ENCODE results near the gene MACC1. TPM values are rescaled to one million over a fixed set of nuclear protein-coding genes. Genes with fewer than 3 reads are reported as not detected.

Gene MACC1
- polyA plus RNA-seq, 2 donors, result 4.9 to 5.6 TPM

DNA sequence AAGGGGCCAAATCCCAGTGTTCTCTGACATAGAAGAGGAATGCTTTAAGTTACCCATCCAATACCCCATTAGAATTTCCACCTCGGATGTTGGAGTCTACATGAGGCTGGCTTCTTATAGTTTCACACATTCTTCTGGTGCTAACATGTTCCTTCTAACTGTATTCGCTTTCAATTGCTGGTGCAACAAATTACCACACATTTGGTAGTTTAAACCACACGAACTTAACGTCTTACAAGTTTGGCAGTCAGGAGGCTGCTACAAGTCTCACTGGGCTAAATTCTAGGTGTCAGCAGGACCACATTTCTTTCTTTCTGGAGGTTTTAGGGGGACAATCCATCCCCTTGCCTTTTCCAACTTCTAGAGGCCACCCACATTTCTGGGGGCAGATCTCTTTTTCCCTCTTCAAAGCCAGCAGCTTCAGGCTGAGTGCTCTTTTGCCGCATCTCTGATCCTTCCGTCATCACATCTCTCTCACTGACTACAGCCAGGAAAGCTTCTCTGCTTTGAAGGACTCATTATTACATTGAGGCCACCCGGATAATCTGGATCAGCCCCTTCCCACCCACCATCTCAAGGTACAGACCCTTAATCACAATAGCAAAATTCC, 5.1 kb upstream of the MACC1 start:
- 75 to 85% methylated on average over 7 of the region's 7 CpGs for WGBS, 2 donors
- H3K4me3 ChIP-seq (ENCODE audit: low read depth in 1 of 2, low read length in 2 of 2), result no peak overlapping the region
- no peak overlapping the region for H3K27ac ChIP-seq (ENCODE audit: low read depth in 2 of 2, low read length in 1 of 2)
- no peaks in the 10 kb centered on the region for H3K9me3 ChIP-seq (ENCODE audit: control insufficient read depth in 2 of 2, insufficient read depth in 1 of 2, low read depth in 1 of 2, low read length in 1 of 2)
- no peaks in the 10 kb centered on the region for H3K4me1 ChIP-seq (ENCODE audit: control insufficient read depth in 2 of 2, insufficient read depth in 2 of 2, low read length in 1 of 2)
- no peaks in the 10 kb centered on the region for H3K36me3 ChIP-seq (ENCODE audit: control insufficient read depth in 2 of 2, insufficient read depth in 2 of 2, low read length in 1 of 2)
- no peaks in the 10 kb centered on the region for H3K27me3 ChIP-seq (ENCODE audit: control insufficient read depth in 1 of 2, insufficient read depth in 2 of 2, low read length in 2 of 2)

- peak overlapping the region in 1 of 2 donors; percentile 4 for H3K27ac ChIP-seq (ENCODE audit: low read depth in 2 of 2, low read length in 1 of 2)
- H3K36me3 ChIP-seq (ENCODE audit: control insufficient read depth in 2 of 2, insufficient read depth in 2 of 2, low read length in 1 of 2), result no peaks in the 10 kb centered on the region
- 48 to 52% methylated on average over 4 of the region's 4 CpGs for WGBS, 2 donors
- H3K27me3 ChIP-seq (ENCODE audit: control insufficient read depth in 1 of 2, insufficient read depth in 2 of 2, low read length in 2 of 2), result no peaks in the 10 kb centered on the region
- no peak overlapping the region for H3K4me3 ChIP-seq (ENCODE audit: low read depth in 1 of 2, low read length in 2 of 2)
- H3K4me1 ChIP-seq (ENCODE audit: control insufficient read depth in 2 of 2, insufficient read depth in 2 of 2, low read length in 1 of 2), result no peaks in the 10 kb centered on the region
- H3K9me3 ChIP-seq (ENCODE audit: control insufficient read depth in 2 of 2, insufficient read depth in 1 of 2, low read depth in 1 of 2, low read length in 1 of 2), result no peaks in the 10 kb centered on the region
Observed at GRCh38 chr7:20220921-20221547, 3.9 kb upstream of the MACC1 start.

DNA sequence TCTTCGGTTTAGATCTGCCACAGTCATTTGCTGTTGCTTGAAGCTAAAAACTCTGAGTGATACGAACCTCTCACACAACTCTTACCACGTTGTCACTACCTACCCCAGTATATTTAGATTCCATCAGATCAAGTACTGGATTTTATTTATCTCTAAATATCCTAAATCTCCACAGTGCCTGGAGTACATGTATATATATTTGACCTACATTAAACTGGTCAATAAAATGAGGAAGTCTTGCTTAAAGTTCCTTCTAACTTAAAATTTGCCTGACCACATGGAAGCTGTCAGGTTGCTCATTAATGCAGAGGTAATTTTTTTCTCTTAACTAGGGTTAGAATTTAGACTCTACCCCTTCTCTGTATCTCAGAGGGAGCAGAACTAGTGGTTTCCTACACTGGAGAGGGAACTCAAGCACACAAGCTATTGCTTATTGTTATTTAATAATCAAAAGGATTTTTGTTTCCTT, 3.1 kb upstream of the MACC1 start:
- WGBS, 2 donors, result 57 to 77% methylated on average over 3 of the region's 3 CpGs

GRCh38 chr7:20219446-20220292, 2.5 kb upstream of the MACC1 start:
- no peaks in the 10 kb centered on the region for H3K27me3 ChIP-seq (ENCODE audit: control insufficient read depth in 1 of 2, insufficient read depth in 2 of 2, low read length in 2 of 2)
- no peaks in the 10 kb centered on the region for H3K9me3 ChIP-seq (ENCODE audit: control insufficient read depth in 2 of 2, insufficient read depth in 1 of 2, low read depth in 1 of 2, low read length in 1 of 2)
- H3K27ac ChIP-seq (ENCODE audit: low read depth in 2 of 2, low read length in 1 of 2), result peak overlapping the region; percentile 45 to 71
- H3K4me3 ChIP-seq (ENCODE audit: low read depth in 1 of 2, low read length in 2 of 2), result no peak overlapping the region
- H3K4me1 ChIP-seq (ENCODE audit: control insufficient read depth in 2 of 2, insufficient read depth in 2 of 2, low read length in 1 of 2), result no peaks in the 10 kb centered on the region
- 46 to 73% methylated on average over 7 of the region's 7 CpGs for WGBS, 2 donors
- no peaks in the 10 kb centered on the region for H3K36me3 ChIP-seq (ENCODE audit: control insufficient read depth in 2 of 2, insufficient read depth in 2 of 2, low read length in 1 of 2)

More for the DNA sequence above, 3.1 kb upstream of the MACC1 start:
- Histone ChIP-seq H3K27ac (ENCODE audit: low read depth in 2 of 2, low read length in 1 of 2) (peak overlapping the region in 1 of 2 donors; percentile 45), H3K9me3 (ENCODE audit: control insufficient read depth in 2 of 2, insufficient read depth in 1 of 2, low read depth in 1 of 2, low read length in 1 of 2) (no peaks in the 10 kb centered on the region), H3K36me3 (ENCODE audit: control insufficient read depth in 2 of 2, insufficient read depth in 2 of 2, low read length in 1 of 2) (no peaks in the 10 kb centered on the region), H3K27me3 (ENCODE audit: control insufficient read depth in 1 of 2, insufficient read depth in 2 of 2, low read length in 2 of 2) (no peaks in the 10 kb centered on the region), H3K4me1 (ENCODE audit: control insufficient read depth in 2 of 2, insufficient read depth in 2 of 2, low read length in 1 of 2) (no peaks in the 10 kb centered on the region), H3K4me3 (ENCODE audit: low read depth in 1 of 2, low read length in 2 of 2) (no peak overlapping the region)

- H3K36me3 ChIP-seq (ENCODE audit: control insufficient read depth in 2 of 2, insufficient read depth in 2 of 2, low read length in 1 of 2), result no peaks in the 10 kb centered on the region
- 65 to 85% methylated on average over 3 of the region's 3 CpGs for WGBS, 2 donors
- no peaks in the 10 kb centered on the region for H3K9me3 ChIP-seq (ENCODE audit: control insufficient read depth in 2 of 2, insufficient read depth in 1 of 2, low read depth in 1 of 2, low read length in 1 of 2)
- no peak overlapping the region for H3K4me3 ChIP-seq (ENCODE audit: low read depth in 1 of 2, low read length in 2 of 2)
- no peaks in the 10 kb centered on the region for H3K27me3 ChIP-seq (ENCODE audit: control insufficient read depth in 1 of 2, insufficient read depth in 2 of 2, low read length in 2 of 2)
- peak overlapping the region in 1 of 2 donors; percentile 45 for H3K27ac ChIP-seq (ENCODE audit: low read depth in 2 of 2, low read length in 1 of 2)
- no peaks in the 10 kb centered on the region for H3K4me1 ChIP-seq (ENCODE audit: control insufficient read depth in 2 of 2, insufficient read depth in 2 of 2, low read length in 1 of 2)
Observed at GRCh38 chr7:20219062-20219445, 1.9 kb upstream of the MACC1 start.

DNA sequence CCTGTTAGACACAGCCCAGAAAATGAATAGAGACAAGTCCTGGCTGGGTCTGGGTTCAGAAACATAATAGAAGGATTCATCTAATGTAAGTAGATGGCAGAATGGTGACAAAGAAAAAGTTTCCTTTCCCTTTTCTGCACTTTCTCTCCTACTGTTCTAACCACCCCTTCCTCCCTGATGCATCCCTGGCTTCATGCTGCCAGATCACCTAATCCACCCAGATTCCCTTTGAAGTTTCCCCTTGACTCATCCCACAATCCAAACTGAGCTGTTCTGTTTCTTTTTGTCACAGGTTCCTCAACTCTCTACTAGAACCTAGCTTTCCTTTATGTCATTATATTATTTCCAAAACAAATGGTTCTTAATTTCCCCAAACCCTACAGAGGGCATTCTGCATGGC, 1.1 kb upstream of the MACC1 start:
- Histone ChIP-seq H3K4me1 (ENCODE audit: control insufficient read depth in 2 of 2, insufficient read depth in 2 of 2, low read length in 1 of 2) (no peaks in the 10 kb centered on the region), H3K36me3 (ENCODE audit: control insufficient read depth in 2 of 2, insufficient read depth in 2 of 2, low read length in 1 of 2) (no peaks in the 10 kb centered on the region), H3K27ac (ENCODE audit: low read depth in 2 of 2, low read length in 1 of 2) (peak overlapping the region; percentile 25 to 68), H3K4me3 (ENCODE audit: low read depth in 1 of 2, low read length in 2 of 2) (no peak overlapping the region), H3K27me3 (ENCODE audit: control insufficient read depth in 1 of 2, insufficient read depth in 2 of 2, low read length in 2 of 2) (no peaks in the 10 kb centered on the region), H3K9me3 (ENCODE audit: control insufficient read depth in 2 of 2, insufficient read depth in 1 of 2, low read depth in 1 of 2, low read length in 1 of 2) (no peaks in the 10 kb centered on the region)

DNA sequence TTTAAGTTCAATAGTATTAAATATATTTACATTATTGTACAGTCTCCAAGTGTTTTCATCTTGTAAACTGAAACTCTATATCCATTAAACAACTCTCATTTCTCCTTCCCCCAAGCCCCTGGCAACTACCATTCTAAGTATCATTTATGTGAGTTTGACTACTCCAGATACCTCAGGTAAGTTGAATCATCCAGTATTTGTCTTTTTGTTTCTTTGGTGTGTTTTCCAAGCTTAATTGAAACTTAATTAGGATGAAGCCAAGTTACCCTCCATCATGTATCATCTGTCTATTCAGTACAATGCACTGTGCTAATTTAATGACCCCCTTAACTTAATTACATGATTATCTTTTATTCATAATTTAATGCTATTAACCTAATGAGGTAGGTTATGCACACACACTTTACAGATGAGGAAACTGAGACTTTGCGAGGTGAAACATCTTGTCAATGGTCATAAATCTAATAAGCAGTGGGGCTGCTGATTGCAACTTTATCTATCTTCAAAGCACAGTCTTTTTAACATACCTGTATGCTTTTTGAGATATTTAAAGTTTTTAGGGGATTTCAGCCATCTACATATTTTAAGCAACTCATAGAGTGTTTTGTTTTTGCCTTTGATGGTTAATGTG, 663 bp downstream of the MACC1 start:
- H3K27ac ChIP-seq (ENCODE audit: low read depth in 2 of 2, low read length in 1 of 2), result no peak overlapping the region
- no peaks in the 10 kb centered on the region for H3K9me3 ChIP-seq (ENCODE audit: control insufficient read depth in 2 of 2, insufficient read depth in 1 of 2, low read depth in 1 of 2, low read length in 1 of 2)
- H3K27me3 ChIP-seq (ENCODE audit: control insufficient read depth in 1 of 2, insufficient read depth in 2 of 2, low read length in 2 of 2), result no peaks in the 10 kb centered on the region
- H3K4me1 ChIP-seq (ENCODE audit: control insufficient read depth in 2 of 2, insufficient read depth in 2 of 2, low read length in 1 of 2), result no peaks in the 10 kb centered on the region
- H3K36me3 ChIP-seq (ENCODE audit: control insufficient read depth in 2 of 2, insufficient read depth in 2 of 2, low read length in 1 of 2), result no peaks in the 10 kb centered on the region
- 72 to 76% methylated on average over 1 of the region's 1 CpG for WGBS, 2 donors
- peak overlapping the region in 1 of 2 donors; percentile 59 for H3K4me3 ChIP-seq (ENCODE audit: low read depth in 1 of 2, low read length in 2 of 2)

DNA sequence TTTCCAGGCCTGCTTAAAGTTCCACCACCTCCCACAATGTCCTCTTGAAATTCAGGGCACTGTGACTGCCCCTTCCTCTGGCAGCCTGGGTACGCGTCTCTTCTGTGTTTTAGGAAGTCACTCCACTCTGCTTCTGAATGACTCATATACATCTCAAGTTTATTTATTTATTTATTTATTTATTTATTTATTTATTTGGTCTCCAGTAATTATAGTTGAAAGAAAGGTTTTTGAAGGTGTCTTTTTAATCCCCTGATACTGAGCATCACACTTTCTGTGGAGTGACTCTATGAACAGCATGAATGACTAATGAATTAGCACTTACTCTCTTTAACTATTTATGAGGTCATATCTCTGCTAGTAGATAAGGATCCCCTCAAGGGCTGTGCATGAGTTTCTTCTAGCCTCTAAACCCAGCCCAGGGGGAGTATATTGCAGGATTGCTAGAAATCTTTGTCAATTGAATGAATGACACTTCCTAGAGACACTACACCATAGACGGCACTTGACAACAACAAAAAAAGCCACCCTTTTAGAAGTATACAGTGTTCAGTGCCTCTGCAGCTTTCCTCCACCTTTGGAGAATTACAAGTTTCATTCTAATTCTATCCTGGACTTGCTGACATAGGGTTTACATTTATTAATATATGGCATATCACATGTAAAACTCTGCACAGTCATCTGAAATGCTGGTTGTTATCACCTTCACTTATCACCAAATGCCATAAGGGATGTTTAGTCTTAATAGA, 2.1 kb downstream of the MACC1 start:
- no peaks in the 10 kb centered on the region for H3K4me1 ChIP-seq (ENCODE audit: control insufficient read depth in 2 of 2, insufficient read depth in 2 of 2, low read length in 1 of 2)
- H3K36me3 ChIP-seq (ENCODE audit: control insufficient read depth in 2 of 2, insufficient read depth in 2 of 2, low read length in 1 of 2), result no peaks in the 10 kb centered on the region
- WGBS, 2 donors, result 76 to 84% methylated on average over 3 of the region's 3 CpGs
- H3K9me3 ChIP-seq (ENCODE audit: control insufficient read depth in 2 of 2, insufficient read depth in 1 of 2, low read depth in 1 of 2, low read length in 1 of 2), result no peaks in the 10 kb centered on the region
- H3K27me3 ChIP-seq (ENCODE audit: control insufficient read depth in 1 of 2, insufficient read depth in 2 of 2, low read length in 2 of 2), result no peaks in the 10 kb centered on the region
- no peak overlapping the region for H3K27ac ChIP-seq (ENCODE audit: low read depth in 2 of 2, low read length in 1 of 2)
- peak overlapping the region in 1 of 2 donors; percentile 41 for H3K4me3 ChIP-seq (ENCODE audit: low read depth in 1 of 2, low read length in 2 of 2)

DNA sequence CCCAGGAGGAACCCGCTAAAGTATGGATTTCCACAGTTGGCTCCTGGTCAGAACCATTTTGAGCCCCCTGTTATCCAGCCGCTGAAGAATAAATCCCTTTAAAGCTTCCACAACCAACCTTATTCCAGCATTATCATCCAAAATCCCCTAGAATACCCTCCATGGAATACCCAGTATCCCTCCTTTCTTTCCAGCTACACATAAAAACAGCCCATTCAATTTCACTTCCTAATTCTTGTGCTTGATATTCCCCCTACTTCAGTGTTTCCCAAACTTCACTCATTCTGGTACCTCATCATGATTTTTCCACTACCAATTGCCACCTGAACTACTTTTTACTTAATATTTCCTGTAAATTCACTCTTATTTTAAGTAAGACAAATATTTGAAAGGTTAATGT, 3.1 kb downstream of the MACC1 start:
- H3K36me3 ChIP-seq (ENCODE audit: control insufficient read depth in 2 of 2, insufficient read depth in 2 of 2, low read length in 1 of 2), result no peaks in the 10 kb centered on the region
- peaks cover 0 to 1% of the 10 kb centered on the region in 2 donors for H3K9me3 ChIP-seq (ENCODE audit: control insufficient read depth in 2 of 2, insufficient read depth in 1 of 2, low read depth in 1 of 2, low read length in 1 of 2)
- WGBS, 2 donors, result 90 to 95% methylated on average over 2 of the region's 2 CpGs
- H3K4me1 ChIP-seq (ENCODE audit: control insufficient read depth in 2 of 2, insufficient read depth in 2 of 2, low read length in 1 of 2), result no peaks in the 10 kb centered on the region
- H3K27me3 ChIP-seq (ENCODE audit: control insufficient read depth in 1 of 2, insufficient read depth in 2 of 2, low read length in 2 of 2), result no peaks in the 10 kb centered on the region
- H3K27ac ChIP-seq (ENCODE audit: low read depth in 2 of 2, low read length in 1 of 2), result no peak overlapping the region
- H3K4me3 ChIP-seq (ENCODE audit: low read depth in 1 of 2, low read length in 2 of 2), result no peak overlapping the region
